ENCODE measurements around the gene KRT77. TPM values are rescaled to one million over a fixed set of nuclear protein-coding genes. Genes with fewer than 3 reads are reported as not detected.

Gene KRT77
- polyA plus RNA-seq, 1 donor from 2014 or later, result not detected

GRCh38 chr12:52744493-52745156 is 41.3 kb upstream of the KRT77 start:
- Histone ChIP-seq H3K27me3 (ENCODE audit: insufficient read depth, low read depth, low read length) (peaks cover 31% of the 10 kb centered on the region), H4K20me1 (ENCODE audit: insufficient read depth) (no peaks in the 10 kb centered on the region), H3K9ac (ENCODE audit: low read length) (no peak overlapping the region), H3K27ac (ENCODE audit: low read length) (no peak overlapping the region), H3K36me3 (ENCODE audit: insufficient read depth, low read length) (no peaks in the 10 kb centered on the region), H3K4me3 (ENCODE audit: low read length) (no peak overlapping the region), H3K9me2 (ENCODE audit: insufficient read depth, low read length) (no peaks in the 10 kb centered on the region), H3F3A (ENCODE audit: insufficient read depth, low read length, poor library complexity, severe bottlenecking) (no peaks in the 10 kb centered on the region), H2AFZ (ENCODE audit: low read depth, low read length) (no peak overlapping the region), H3K4me2 (ENCODE audit: low read length) (no peak overlapping the region), H3K79me2 (replicated peaks; ENCODE audit: insufficient read depth, low read length) (no peaks in the 10 kb centered on the region), H3K9me3 (ENCODE audit: low read length) (no peaks in the 10 kb centered on the region)
- TF ChIP-seq, protein P1, sequence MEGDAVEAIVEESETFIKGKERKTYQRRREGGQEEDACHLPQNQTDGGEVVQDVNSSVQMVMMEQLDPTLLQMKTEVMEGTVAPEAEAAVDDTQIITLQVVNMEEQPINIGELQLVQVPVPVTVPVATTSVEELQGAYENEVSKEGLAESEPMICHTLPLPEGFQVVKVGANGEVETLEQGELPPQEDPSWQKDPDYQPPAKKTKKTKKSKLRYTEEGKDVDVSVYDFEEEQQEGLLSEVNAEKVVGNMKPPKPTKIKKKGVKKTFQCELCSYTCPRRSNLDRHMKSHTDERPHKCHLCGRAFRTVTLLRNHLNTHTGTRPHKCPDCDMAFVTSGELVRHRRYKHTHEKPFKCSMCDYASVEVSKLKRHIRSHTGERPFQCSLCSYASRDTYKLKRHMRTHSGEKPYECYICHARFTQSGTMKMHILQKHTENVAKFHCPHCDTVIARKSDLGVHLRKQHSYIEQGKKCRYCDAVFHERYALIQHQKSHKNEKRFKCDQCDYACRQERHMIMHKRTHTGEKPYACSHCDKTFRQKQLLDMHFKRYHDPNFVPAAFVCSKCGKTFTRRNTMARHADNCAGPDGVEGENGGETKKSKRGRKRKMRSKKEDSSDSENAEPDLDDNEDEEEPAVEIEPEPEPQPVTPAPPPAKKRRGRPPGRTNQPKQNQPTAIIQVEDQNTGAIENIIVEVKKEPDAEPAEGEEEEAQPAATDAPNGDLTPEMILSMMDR (IDR thresholded peaks at IDR 0.05; ENCODE audit: poor library complexity, severe bottlenecking), result no peak
- TF ChIP-seq POLR2AphosphoS5 (IDR thresholded peaks at IDR 0.05) (no peak), SMC3 (conservative IDR thresholded peaks at IDR 0.05; ENCODE audit: poor library complexity) (no peak), EP300 (conservative IDR thresholded peaks at IDR 0.05; ENCODE audit: poor library complexity, severe bottlenecking) (no peak), RAD21 (conservative IDR thresholded peaks at IDR 0.05) (no peak), MXI1 (conservative IDR thresholded peaks at IDR 0.05; ENCODE audit: poor library complexity, severe bottlenecking) (no peak), TAF1 (IDR thresholded peaks at IDR 0.05; ENCODE audit: low read depth) (no peak)

DNA sequence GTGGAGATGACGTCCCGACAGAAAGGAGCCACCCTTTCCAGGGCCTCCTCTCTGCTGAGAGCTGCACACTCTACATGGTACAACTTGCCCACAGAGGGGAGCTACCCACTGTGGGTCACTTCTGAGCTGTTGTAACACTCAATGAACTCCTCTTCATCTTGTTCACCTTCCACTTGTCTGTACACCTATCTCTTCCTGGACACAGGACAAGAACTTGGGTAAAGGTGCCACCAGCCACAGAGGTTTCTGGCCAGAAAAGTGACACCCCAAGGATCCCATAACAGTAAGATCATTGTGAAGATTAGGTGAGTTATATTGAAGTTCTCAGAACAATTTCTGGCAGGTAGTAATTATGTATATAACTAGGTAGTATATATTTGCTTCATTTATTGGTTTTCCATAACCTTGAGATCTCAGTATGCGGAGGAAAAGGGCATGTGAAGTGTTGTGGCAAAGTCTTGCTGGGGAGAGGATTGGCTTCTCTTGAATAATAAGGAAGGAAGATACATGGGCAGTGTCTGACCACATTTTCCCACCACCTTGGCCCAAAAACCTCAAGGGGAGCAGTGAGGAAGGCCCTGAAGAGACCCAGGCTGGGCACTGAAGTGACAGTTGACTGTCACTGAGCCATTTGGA is 39.6 kb upstream of the KRT77 start:
- no peaks in the 10 kb centered on the region for H3K79me2 ChIP-seq (replicated peaks; ENCODE audit: insufficient read depth, low read length)
- H3K9me3 ChIP-seq (ENCODE audit: low read length), result no peaks in the 10 kb centered on the region
- no peaks in the 10 kb centered on the region for H3F3A ChIP-seq (ENCODE audit: insufficient read depth, low read length, poor library complexity, severe bottlenecking)
- no peak overlapping the region for H3K27ac ChIP-seq (ENCODE audit: low read length)
- H3K9ac ChIP-seq (ENCODE audit: low read length), result no peak overlapping the region
- H4K20me1 ChIP-seq (ENCODE audit: insufficient read depth), result no peaks in the 10 kb centered on the region
- H3K9me2 ChIP-seq (ENCODE audit: insufficient read depth, low read length), result no peaks in the 10 kb centered on the region
- TF ChIP-seq TAF1 (IDR thresholded peaks at IDR 0.05; ENCODE audit: low read depth) (no peak), REST (IDR thresholded peaks at IDR 0.05; ENCODE audit: borderline replicate concordance) (no peak), EZH2 (IDR thresholded peaks at IDR 0.05; ENCODE audit: borderline replicate concordance, insufficient read depth, low read length, poor library complexity, severe bottlenecking) (no peak), RAD21 (conservative IDR thresholded peaks at IDR 0.05) (no peak), MXI1 (conservative IDR thresholded peaks at IDR 0.05; ENCODE audit: poor library complexity, severe bottlenecking) (no peak), SMC3 (conservative IDR thresholded peaks at IDR 0.05; ENCODE audit: poor library complexity) (no peak), POLR2AphosphoS5 (IDR thresholded peaks at IDR 0.05) (no peak), EP300 (conservative IDR thresholded peaks at IDR 0.05; ENCODE audit: poor library complexity, severe bottlenecking) (no peak)
- TF ChIP-seq, protein P1 (IDR thresholded peaks at IDR 0.05; ENCODE audit: poor library complexity, severe bottlenecking), result no peak
- no peak overlapping the region for H2AFZ ChIP-seq (ENCODE audit: low read depth, low read length)
- H3K4me2 ChIP-seq (ENCODE audit: low read length), result no peak overlapping the region
- H3K36me3 ChIP-seq (ENCODE audit: insufficient read depth, low read length), result no peaks in the 10 kb centered on the region
- H3K4me3 ChIP-seq (ENCODE audit: low read length), result no peak overlapping the region
- H3K27me3 ChIP-seq (ENCODE audit: insufficient read depth, low read depth, low read length), result peaks cover 31% of the 10 kb centered on the region

All from neural cell (in vitro differentiated cells).